GM18907 (cell line): Measurements from ENCODE around the gene APOBEC3H.
"Not testable (repeated sequence)": the region's sequence is repeated elsewhere in the genome, so short reads cannot be mapped to it uniquely, and the experiment has no call there.

Experiments
- ATAC-seq: cut with Tn5 transposase; IDR thresholded peaks from one replicate; pipeline ENCODE4 v1.9.1; 2021; ENCODE audit warnings: mild to moderate bottlenecking, moderate library complexity; ENCODE audit not compliant: unreplicated experiment

Gene APOBEC3H

DNA sequence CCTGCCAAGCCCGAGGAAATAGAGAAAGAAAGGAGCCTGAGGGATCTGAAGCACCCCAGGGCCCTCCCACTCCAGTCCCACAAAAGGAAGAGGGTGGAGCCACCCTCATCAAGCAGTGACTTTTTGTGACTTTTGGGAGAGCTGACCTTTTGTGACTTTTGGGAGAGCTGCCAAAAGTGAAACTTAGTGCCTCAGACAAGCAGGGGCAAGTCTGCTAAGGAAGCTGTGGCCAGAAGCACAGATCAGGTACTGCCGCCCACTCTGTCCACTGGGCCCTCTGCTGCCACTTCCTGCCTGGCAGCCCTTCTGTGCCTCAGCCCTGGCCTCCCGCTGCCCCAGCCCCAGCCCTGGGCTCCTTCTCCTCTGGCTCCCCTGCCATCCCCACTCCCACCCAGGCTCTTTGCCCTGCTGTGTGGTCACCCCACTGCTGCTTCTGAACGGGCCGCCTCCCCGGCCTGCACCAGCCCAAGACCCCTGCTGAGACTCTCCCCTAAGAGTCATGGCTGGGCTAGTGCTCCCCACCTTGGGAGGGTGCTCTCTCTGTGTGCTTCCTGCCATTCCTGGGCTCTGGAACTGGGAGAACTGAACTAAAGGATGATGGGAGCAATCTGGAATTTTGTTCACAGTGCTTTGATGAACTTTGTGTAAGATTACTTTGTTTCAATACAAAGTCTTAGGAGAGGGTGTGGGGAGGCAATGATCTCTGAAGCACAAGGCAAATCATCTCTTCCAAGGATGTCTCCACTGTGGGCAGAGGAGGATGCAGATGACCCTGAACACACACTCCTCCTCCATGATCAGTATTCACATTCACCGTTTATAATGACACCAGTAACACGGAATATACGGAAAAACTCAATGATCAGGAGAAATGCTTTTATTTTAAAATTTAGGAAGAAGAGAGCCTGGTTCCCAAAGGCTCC is at the start of gene APOBEC3H:
Gene APOBEC3H (plus strand): TSS at position 147 of the 923 bp plus-strand sequence. CDS start 3,035 bp downstream, outside the sequence.
- ATAC-seq: no peak

DNA sequence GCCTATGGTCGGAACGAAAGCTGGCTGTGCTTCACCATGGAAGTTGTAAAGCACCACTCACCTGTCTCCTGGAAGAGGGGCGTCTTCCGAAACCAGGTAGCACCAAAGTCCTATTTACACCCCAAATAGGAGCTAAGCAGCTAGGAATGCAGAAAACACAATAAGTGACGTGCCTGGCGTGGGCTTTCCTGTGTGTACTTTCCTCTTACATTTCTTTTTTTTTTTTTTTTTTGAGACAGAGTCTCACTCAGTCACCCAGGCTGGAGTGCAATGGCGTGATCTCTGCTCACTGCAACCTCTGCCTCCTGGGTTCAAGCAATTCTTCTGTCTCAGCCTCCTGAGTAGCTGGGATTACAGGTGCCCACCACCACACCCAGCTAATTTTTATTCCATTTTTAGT is 47.6 kb upstream of the APOBEC3H start:
- ATAC-seq: not testable (repeated sequence)

GRCh38 chr22:39051844-39052495 is 45.1 kb upstream of the APOBEC3H start:
- ATAC-seq: not testable (repeated sequence)

DNA sequence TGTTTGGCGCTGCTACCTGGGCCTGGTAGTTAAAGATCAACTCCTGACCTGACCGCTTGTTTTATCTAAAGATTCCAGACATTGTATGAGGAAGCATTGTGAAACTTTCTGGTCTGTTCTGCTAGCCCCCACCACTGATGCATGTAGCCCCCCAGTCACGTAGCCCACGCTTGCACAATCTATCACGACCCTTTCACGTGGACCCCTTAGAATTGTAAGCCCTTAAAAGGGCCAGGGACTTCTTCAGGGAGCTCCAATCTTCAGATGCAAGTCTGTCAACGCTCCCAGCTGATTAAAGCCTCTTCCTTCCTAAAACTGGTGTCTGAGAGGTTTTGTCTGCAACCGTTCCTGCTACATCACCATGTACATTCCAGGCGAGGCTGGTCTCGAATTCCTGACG is 41.4 kb upstream of the APOBEC3H start:
- ATAC-seq: no peak

GRCh38 chr22:39061290-39061689 is 35.8 kb upstream of the APOBEC3H start:
- ATAC-seq: not testable (repeated sequence)

DNA sequence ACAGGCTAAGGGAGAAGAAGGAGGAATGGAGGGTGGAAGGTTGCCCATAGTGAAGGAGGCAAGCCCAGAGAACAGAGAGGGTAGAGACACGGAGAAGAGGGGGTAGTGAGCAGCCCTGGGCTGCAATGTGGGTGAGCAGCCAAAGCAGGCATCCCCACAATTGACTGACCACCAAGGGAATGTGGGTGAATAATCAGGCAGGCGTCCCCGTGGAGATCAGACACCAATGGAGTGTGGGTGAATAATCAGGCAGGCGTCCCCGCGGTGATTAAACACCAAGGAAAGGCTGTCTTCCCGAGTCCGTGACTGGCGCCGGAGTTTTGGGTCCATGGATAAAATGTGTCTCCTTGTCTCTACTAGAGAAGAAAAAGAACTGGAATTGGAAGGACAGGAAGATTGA is 35.1 kb upstream of the APOBEC3H start:
- ATAC-seq: not testable (repeated sequence)

GRCh38 chr22:39063904-39064303 is 33.1 kb upstream of the APOBEC3H start:
- ATAC-seq: peak; percentile 49

DNA sequence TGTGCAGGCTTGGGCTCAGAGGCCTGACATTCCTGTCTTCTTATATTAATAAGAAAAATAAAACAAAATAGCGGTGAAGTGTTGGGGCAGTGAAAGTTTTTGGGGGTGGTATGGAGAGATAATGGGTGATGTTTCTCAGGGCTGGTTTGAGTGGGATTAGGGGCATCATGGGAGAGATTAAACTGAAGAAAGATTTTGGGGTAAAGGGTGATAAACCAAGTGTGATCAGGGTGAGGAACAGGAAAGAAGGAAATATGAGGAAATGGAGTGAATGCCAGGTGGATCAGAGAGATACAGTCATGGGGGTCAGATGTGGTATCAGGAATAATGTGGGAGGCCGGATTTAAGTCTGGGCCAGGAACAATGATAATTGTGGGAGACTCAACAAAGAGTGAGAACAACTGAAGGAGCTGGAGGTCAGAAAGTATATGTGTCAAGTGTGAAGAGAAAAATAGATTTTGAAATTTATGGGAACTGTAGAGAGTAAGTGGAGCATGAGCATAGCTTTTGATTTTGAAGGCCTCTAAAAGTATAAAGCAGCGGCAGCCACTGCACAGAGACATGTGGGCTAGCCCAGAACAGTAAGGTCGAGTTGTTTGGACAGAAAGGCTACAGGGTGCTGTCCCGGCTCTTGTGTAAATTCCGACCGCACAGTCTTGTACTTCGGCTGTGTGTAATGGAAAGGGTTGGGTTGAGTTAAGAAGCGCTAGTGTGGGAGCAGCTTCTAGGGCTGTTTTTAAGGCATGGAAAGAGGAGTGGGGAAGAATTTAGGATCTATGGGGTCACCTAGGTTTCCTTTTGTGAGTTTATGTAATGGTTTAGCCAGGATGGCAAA is 30.4 kb upstream of the APOBEC3H start:
- peak; percentile 41 for ATAC-seq

DNA sequence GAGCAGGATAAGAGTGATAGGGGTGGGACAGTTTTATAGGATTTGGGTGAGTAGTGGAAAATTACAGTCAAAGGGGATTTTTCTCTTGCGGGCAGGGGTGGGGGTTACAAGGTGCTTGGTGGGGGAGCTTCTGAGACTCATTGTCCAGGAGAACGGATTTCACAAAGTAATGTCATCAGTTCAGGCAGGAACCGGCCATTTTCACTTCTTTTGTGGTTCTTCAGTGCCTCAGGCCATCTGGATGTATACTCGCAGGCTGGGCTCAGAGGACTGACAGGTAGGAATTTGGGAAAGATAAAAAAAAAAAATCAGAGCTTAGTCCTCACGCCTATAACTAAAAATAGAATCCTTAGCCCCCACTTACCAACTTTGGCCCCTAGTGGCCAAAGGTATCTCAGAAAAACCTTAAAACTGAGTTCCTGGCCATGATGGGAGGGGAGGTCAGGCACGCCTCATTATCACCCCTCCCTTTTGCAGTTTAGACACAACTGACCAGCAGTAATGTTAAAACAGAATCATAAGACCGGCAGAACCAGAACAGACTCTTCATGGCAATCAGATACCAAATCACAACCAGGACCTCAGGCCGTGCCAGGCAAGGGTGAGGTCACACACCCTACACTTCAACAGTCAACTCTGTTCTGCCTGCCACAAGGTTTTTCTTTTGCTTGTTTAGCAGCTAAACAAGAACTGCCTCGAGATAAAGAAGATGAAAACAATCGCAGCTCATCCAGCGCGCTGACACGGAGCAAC is 28.8 kb upstream of the APOBEC3H start:
- ATAC-seq: no peak

- ATAC-seq: no peak
Observed at GRCh38 chr22:39070186-39070585, 26.9 kb upstream of the APOBEC3H start.

- peak; percentile 38 for ATAC-seq
Observed at GRCh38 chr22:39072581-39072981, 24.5 kb upstream of the APOBEC3H start.

DNA sequence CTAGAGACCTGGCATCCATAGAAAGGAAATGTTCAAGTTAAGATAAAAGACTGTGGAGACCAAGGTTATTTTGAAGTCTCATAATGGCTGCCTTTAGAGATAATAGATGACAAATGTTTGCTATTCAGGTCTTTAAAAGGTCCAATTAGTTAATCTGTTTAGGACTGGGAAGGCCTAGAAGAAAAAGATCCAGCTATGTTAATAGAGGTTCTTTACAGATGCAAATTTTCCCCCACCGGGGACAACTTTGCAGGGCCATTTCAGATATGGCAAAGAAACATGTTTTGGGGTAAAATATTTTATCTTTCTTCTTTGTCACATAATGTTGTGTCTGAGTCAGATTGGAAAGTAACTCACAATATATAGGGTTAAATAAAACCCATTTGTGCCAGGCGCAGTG is 23.1 kb upstream of the APOBEC3H start:
- ATAC-seq: no peak

DNA sequence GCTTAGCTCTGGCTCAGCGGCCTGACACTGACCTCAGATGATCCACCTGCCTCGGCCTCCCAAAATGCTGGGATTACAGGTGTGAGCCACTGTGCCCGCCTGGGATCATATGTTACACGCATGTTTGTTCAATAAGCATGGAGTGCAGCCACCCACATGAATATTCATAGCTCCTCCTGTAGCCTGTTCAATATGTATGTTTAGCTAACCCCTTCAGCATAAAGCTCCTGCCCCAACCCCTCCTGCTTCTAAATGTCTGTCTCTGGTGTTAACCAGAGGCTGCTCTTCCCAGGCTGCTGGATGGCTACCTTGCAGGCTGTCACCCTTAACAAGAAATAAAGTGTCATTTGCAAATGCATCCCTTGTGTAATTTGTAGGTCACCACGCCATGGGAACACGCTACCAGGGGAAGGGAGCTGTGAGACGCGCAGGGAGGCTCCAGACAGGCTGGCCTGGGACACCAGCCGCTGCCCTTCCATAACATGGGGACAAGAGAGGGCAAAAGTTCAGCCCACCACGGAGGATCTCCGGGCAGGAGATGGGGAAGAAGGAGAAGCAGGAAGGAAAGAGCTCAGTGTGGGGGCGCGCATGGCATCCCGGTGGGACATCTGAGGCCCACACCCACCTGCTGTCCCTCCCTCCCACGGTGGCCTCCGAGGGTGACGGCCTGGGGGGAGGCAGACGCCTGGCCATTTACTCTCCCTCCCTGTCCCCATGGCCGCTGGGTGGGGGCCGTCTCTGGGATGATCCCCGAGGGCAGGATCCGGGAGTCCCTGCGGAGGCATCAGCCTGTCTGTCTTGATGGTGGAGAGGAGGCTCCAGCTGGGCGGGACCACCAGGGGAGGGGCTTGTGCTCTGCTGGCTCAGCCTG is 20.7 kb upstream of the APOBEC3H start:
- not testable (repeated sequence) for ATAC-seq

GRCh38 chr22:39077026-39077840 is 19.8 kb upstream of the APOBEC3H start, which contains the start of gene APOBEC3G:
APOBEC3G (plus strand) TSS chr22:39077275; CDS start chr22:39077362, 87 bp downstream.
- peak; percentile 82 for ATAC-seq

DNA sequence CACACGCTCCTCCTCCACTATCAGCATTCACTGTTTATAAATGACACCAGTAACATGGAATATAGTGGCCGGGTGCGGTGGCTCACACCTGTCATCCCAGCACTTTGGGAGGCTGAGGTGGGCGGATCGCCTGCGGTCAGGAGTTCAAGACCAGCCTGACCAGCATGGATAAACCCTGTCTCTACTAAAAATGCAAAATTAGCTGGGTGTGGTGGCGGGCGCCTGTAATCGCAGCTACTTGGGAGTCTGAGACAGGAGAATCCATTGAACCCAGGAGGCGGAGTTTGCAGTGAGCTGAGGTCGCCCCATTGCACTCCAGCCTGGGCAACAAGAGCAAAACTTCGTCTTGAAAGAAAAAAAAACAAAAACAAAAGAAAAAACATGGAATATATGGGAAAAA is 19.1 kb upstream of the APOBEC3H start:
- ATAC-seq: not testable (repeated sequence)

DNA sequence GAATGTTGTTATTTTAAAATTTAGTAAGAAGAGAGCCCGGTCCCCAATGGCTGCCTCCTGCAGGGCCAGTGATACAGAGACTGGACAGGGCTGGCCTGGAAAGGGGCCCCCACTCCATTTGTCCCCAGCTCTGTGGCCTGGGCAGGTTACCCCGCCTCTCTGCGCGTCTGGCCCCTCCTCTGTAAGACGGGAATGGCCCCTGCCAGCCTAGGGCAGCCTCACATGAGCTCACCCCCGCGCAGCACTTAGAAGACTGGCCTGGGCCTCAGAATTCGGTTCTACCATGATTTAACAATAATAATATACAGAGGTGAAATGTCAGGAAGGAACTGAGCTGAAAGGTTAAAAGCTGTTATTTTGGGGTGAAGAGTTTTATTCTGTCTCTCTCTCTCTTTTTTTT is 18.7 kb upstream of the APOBEC3H start:
- no peak for ATAC-seq

DNA sequence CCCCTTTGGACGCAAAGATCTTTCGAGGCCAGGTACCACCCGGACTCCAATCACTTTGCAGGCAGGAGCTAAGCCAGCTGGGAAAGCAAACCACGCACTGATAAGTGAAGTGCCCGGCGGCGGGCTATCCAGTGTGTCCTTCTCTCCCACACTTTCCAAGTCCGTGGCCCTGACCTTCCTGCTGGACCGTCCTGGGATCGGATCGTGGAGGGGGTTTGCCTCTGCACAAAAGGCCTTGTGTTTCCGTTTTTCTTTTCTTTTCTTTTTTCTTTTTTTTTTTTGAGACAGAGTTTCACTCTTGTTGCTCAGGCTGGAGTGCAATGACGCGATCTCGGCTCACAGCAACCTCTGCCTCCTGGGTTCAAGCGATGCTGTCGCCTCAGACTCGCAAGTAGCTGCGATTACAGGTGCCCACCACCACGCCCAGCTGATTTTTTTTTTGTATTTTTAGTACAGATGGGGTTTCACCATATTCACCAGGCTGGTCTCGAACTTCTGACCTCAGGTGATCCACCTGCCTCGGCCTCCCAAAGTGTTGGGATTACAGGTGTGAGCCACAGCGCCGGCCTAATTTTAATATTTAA is 17.9 kb upstream of the APOBEC3H start:
- not testable (repeated sequence) for ATAC-seq
